ENCODE measurements around the gene KLHL10. TPM values are rescaled to one million over a fixed set of nuclear protein-coding genes. Genes with fewer than 3 reads are reported as not detected.
A peak's percentile ranks its signal among the peaks of the same experiment; 100 is the strongest.

Gene KLHL10
- total and polyA plus RNA-seq, 9 of the 15 experiments (the other 6 are each of a cell fraction or from before 2014, with no cell fraction given) = 0.06 to 0.56 (median 0.12) TPM; not detected in 5

DNA sequence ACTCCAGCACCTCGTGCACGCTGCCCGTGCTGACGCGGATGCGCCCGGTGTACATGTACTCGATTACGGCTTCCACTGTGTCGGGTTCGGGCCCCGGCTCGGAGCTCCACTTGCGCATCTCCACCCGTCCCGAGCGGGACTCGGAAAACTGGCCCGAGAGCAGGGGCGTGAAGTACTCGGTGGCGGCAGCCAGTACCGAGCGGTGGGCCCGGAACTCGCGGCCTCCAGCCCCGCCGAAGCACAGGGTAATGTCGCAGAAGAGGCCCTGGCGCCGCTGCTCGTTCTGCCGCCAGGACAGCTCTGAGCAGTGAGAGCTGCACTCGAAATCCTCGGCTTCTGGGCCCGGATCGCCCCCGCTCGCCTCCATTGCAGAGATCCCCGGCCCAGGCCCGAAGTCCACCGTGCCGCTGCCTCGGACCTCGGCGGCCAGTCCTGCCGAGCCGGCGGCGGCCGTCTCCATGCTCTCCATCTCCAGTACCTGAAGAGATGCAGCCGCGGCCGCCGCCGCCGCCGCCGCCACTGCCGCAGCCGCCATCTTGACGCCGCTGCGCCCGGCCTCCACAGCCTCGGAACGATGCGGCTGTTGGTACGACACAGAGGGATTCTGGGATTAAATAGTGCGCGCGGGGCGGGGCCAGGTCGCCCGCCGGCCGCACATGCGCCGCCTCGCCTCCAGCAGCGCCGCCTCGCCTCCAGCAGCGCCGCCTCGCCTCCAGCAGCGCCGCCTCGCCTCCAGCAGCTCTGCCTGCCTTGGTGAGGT, 27.4 kb downstream of the KLHL10 start, which contains the start of gene KLHL11 (continued):
- TF ChIP-seq MECOM (CRISPR knock-in tag; IDR thresholded peaks at IDR 0.05) = no peak
- no peak for TF ChIP-seq BRCA1 (IDR thresholded peaks at IDR 0.05)
- no peak for TF ChIP-seq BRCA1 (CRISPR knock-in tag; IDR thresholded peaks at IDR 0.05)
- no peak for TF ChIP-seq PYGO2 (tag; IDR thresholded peaks at IDR 0.05)
- no peak for TF ChIP-seq SRSF7 (optimal IDR thresholded peaks at IDR 0.05; ENCODE audit: low read depth, low read length)
- TF ChIP-seq, protein P1, sequence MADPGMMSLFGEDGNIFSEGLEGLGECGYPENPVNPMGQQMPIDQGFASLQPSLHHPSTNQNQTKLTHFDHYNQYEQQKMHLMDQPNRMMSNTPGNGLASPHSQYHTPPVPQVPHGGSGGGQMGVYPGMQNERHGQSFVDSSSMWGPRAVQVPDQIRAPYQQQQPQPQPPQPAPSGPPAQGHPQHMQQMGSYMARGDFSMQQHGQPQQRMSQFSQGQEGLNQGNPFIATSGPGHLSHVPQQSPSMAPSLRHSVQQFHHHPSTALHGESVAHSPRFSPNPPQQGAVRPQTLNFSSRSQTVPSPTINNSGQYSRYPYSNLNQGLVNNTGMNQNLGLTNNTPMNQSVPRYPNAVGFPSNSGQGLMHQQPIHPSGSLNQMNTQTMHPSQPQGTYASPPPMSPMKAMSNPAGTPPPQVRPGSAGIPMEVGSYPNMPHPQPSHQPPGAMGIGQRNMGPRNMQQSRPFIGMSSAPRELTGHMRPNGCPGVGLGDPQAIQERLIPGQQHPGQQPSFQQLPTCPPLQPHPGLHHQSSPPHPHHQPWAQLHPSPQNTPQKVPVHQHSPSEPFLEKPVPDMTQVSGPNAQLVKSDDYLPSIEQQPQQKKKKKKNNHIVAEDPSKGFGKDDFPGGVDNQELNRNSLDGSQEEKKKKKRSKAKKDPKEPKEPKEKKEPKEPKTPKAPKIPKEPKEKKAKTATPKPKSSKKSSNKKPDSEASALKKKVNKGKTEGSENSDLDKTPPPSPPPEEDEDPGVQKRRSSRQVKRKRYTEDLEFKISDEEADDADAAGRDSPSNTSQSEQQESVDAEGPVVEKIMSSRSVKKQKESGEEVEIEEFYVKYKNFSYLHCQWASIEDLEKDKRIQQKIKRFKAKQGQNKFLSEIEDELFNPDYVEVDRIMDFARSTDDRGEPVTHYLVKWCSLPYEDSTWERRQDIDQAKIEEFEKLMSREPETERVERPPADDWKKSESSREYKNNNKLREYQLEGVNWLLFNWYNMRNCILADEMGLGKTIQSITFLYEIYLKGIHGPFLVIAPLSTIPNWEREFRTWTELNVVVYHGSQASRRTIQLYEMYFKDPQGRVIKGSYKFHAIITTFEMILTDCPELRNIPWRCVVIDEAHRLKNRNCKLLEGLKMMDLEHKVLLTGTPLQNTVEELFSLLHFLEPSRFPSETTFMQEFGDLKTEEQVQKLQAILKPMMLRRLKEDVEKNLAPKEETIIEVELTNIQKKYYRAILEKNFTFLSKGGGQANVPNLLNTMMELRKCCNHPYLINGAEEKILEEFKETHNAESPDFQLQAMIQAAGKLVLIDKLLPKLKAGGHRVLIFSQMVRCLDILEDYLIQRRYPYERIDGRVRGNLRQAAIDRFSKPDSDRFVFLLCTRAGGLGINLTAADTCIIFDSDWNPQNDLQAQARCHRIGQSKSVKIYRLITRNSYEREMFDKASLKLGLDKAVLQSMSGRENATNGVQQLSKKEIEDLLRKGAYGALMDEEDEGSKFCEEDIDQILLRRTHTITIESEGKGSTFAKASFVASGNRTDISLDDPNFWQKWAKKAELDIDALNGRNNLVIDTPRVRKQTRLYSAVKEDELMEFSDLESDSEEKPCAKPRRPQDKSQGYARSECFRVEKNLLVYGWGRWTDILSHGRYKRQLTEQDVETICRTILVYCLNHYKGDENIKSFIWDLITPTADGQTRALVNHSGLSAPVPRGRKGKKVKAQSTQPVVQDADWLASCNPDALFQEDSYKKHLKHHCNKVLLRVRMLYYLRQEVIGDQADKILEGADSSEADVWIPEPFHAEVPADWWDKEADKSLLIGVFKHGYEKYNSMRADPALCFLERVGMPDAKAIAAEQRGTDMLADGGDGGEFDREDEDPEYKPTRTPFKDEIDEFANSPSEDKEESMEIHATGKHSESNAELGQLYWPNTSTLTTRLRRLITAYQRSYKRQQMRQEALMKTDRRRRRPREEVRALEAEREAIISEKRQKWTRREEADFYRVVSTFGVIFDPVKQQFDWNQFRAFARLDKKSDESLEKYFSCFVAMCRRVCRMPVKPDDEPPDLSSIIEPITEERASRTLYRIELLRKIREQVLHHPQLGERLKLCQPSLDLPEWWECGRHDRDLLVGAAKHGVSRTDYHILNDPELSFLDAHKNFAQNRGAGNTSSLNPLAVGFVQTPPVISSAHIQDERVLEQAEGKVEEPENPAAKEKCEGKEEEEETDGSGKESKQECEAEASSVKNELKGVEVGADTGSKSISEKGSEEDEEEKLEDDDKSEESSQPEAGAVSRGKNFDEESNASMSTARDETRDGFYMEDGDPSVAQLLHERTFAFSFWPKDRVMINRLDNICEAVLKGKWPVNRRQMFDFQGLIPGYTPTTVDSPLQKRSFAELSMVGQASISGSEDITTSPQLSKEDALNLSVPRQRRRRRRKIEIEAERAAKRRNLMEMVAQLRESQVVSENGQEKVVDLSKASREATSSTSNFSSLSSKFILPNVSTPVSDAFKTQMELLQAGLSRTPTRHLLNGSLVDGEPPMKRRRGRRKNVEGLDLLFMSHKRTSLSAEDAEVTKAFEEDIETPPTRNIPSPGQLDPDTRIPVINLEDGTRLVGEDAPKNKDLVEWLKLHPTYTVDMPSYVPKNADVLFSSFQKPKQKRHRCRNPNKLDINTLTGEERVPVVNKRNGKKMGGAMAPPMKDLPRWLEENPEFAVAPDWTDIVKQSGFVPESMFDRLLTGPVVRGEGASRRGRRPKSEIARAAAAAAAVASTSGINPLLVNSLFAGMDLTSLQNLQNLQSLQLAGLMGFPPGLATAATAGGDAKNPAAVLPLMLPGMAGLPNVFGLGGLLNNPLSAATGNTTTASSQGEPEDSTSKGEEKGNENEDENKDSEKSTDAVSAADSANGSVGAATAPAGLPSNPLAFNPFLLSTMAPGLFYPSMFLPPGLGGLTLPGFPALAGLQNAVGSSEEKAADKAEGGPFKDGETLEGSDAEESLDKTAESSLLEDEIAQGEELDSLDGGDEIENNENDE (IDR thresholded peaks at IDR 0.05; ENCODE audit: low read depth, low read length) = no peak
- no peak for TF ChIP-seq ZNF347 (CRISPR knock-in tag; IDR thresholded peaks at IDR 0.05; ENCODE audit: low read depth)
- TF ChIP-seq, protein P2, sequence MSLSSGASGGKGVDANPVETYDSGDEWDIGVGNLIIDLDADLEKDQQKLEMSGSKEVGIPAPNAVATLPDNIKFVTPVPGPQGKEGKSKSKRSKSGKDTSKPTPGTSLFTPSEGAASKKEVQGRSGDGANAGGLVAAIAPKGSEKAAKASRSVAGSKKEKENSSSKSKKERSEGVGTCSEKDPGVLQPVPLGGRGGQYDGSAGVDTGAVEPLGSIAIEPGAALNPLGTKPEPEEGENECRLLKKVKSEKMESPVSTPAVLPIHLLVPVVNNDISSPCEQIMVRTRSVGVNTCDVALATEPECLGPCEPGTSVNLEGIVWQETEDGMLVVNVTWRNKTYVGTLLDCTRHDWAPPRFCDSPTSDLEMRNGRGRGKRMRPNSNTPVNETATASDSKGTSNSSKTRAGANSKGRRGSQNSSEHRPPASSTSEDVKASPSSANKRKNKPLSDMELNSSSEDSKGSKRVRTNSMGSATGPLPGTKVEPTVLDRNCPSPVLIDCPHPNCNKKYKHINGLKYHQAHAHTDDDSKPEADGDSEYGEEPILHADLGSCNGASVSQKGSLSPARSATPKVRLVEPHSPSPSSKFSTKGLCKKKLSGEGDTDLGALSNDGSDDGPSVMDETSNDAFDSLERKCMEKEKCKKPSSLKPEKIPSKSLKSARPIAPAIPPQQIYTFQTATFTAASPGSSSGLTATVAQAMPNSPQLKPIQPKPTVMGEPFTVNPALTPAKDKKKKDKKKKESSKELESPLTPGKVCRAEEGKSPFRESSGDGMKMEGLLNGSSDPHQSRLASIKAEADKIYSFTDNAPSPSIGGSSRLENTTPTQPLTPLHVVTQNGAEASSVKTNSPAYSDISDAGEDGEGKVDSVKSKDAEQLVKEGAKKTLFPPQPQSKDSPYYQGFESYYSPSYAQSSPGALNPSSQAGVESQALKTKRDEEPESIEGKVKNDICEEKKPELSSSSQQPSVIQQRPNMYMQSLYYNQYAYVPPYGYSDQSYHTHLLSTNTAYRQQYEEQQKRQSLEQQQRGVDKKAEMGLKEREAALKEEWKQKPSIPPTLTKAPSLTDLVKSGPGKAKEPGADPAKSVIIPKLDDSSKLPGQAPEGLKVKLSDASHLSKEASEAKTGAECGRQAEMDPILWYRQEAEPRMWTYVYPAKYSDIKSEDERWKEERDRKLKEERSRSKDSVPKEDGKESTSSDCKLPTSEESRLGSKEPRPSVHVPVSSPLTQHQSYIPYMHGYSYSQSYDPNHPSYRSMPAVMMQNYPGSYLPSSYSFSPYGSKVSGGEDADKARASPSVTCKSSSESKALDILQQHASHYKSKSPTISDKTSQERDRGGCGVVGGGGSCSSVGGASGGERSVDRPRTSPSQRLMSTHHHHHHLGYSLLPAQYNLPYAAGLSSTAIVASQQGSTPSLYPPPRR (CRISPR knock-in tag; IDR thresholded peaks at IDR 0.05; ENCODE audit: borderline replicate concordance) = no peak
- no peak for TF ChIP-seq ZNF717 (CRISPR knock-in tag; IDR thresholded peaks at IDR 0.05)
- peak; percentile 75 for TF ChIP-seq ZNF143 (CRISPR knock-in tag; IDR thresholded peaks at IDR 0.05)
- peak; percentile 60; the same call in 1 of the 2 replicates for TF ChIP-seq TAF7 (tag; IDR thresholded peaks at IDR 0.05)
- TF ChIP-seq ZNF57 (CRISPR knock-in tag; IDR thresholded peaks at IDR 0.05) = no peak

All from K562 (cell line).